Activated naive CD8-positive, alpha-beta T cell treated with anti-CD3 and anti-CD28 coated beads for 36 hours (primary cell): ENCODE results near the gene FAM83G. TPM values are rescaled to one million over a fixed set of nuclear protein-coding genes. Genes with fewer than 3 reads are reported as not detected.

Source experiments
- DNase-seq: peaks from one replicate; pipeline ENCODE4 v3.0.0; 2021
- H3K27ac Mint-ChIP-seq: one replicate; pipeline ENCODE4 v1.8.0; 2022; ENCODE audit warnings: mild to moderate bottlenecking, moderate library complexity, mixed read lengths
- H3K27me3 Mint-ChIP-seq: one replicate; pipeline ENCODE4 v1.8.0; 2022; ENCODE audit warnings: mild to moderate bottlenecking, mixed read lengths
- H3K36me3 Mint-ChIP-seq: one replicate; pipeline ENCODE4 v1.8.0; 2021; ENCODE audit warnings: mild to moderate bottlenecking, mixed read lengths
- H3K4me1 Mint-ChIP-seq: one replicate; pipeline ENCODE4 v1.8.0; 2021; ENCODE audit warnings: mixed read lengths
- H3K4me3 Mint-ChIP-seq: one replicate; pipeline ENCODE4 v1.8.0; 2022; ENCODE audit warnings: mild to moderate bottlenecking, moderate library complexity, mixed read lengths
- H3K9me3 Mint-ChIP-seq: one replicate; pipeline ENCODE4 v1.8.0; 2022; ENCODE audit warnings: mixed read lengths
- total RNA-seq, 2 experiments: library from RNA; stranded (reverse); gene quantifications; one replicate each; pipeline ENCODE4 v1.2.3, GENCODE V29; 2021

Gene FAM83G
- total RNA-seq, 2 experiments from 2014 or later: 10.3 to 10.4 TPM

GRCh38 chr17:19017401-19017800 lies 12.8 kb upstream of the FAM83G start:
- no peaks in the 10 kb centered on the region for H3K9me3 Mint-ChIP-seq
- H3K27me3 Mint-ChIP-seq: no peaks in the 10 kb centered on the region
- no peak overlapping the region for H3K27ac Mint-ChIP-seq
- no peak overlapping the region for H3K4me3 Mint-ChIP-seq
- peaks cover 8% of the 10 kb centered on the region for H3K4me1 Mint-ChIP-seq
- DNase-seq: no peak
- peaks cover 3% of the 10 kb centered on the region for H3K36me3 Mint-ChIP-seq

DNA sequence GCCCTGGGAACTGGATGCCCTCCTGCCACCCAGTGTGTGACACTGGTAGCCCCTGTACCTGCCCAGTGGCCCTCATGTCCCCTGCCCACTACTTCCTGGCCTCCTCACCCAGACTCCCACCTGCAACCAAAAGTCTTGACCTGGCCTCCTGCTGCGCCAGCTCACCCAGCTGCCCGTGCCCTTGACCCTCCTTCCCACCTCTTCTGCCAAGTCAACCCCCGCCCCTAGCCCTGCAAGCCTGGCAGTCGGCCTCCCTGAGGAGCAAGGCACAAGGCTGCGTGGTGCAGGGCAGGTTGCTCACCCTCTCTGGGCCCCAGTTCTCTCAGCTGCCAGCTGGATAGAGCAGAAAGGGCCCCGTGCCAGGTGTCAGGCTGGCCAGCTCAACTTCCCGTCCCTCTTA lies 12.3 kb upstream of the FAM83G start:
- H3K9me3 Mint-ChIP-seq: no peaks in the 10 kb centered on the region
- peaks cover 3% of the 10 kb centered on the region for H3K36me3 Mint-ChIP-seq
- DNase-seq: no peak
- peaks cover 8% of the 10 kb centered on the region for H3K4me1 Mint-ChIP-seq
- H3K27ac Mint-ChIP-seq: no peak overlapping the region
- no peaks in the 10 kb centered on the region for H3K27me3 Mint-ChIP-seq
- H3K4me3 Mint-ChIP-seq: no peak overlapping the region

GRCh38 chr17:19016297-19016696 lies 11.7 kb upstream of the FAM83G start:
- DNase-seq: no peak
- Mint-ChIP-seq H3K27me3 (no peaks in the 10 kb centered on the region), H3K27ac (no peak overlapping the region), H3K9me3 (no peaks in the 10 kb centered on the region), H3K4me3 (no peak overlapping the region), H3K4me1 (peaks cover 8% of the 10 kb centered on the region), H3K36me3 (peaks cover 2% of the 10 kb centered on the region)

- Mint-ChIP-seq H3K4me1 (peaks cover 8% of the 10 kb centered on the region), H3K27me3 (no peaks in the 10 kb centered on the region), H3K36me3 (no peaks in the 10 kb centered on the region), H3K4me3 (no peak overlapping the region), H3K27ac (no peak overlapping the region), H3K9me3 (no peaks in the 10 kb centered on the region)
- no peak for DNase-seq
Measured at GRCh38 chr17:19015428-19015827, 10.9 kb upstream of the FAM83G start.

DNA sequence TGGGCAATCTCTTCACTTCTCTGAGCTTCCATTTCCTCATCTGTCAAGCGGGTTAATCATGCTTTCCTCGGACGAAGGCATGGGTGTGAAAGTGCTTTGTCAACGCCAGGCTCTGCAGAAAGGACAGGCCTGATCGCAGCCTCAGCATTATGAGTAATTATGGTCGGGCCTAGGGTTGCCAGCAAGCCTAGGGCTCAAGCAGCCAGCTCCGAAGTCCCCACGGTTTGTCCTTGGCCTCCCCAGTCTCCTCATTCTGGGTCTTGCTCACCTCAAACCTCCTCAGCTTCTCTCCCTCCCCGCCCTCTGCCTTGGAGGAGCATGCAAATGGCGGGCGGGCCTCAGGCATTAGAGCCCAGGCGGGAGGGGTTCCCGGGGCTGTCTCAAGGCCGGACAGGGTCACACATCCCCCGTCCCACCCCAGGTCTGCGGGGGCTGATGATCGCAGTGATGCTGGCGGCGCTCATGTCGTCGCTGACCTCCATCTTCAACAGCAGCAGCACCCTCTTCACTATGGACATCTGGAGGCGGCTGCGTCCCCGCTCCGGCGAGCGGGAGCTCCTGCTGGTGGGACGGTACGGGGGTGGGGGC lies 10.2 kb upstream of the FAM83G start:
- no peaks in the 10 kb centered on the region for H3K9me3 Mint-ChIP-seq
- no peak overlapping the region for H3K4me3 Mint-ChIP-seq
- peaks cover 8% of the 10 kb centered on the region for H3K4me1 Mint-ChIP-seq
- no peak for DNase-seq
- no peaks in the 10 kb centered on the region for H3K27me3 Mint-ChIP-seq
- no peaks in the 10 kb centered on the region for H3K36me3 Mint-ChIP-seq
- H3K27ac Mint-ChIP-seq: no peak overlapping the region

GRCh38 chr17:19013806-19014627 lies 9.5 kb upstream of the FAM83G start:
- Mint-ChIP-seq H3K27ac (no peak overlapping the region), H3K36me3 (no peaks in the 10 kb centered on the region), H3K9me3 (no peaks in the 10 kb centered on the region), H3K4me1 (peaks cover 8% of the 10 kb centered on the region), H3K4me3 (no peak overlapping the region), H3K27me3 (no peaks in the 10 kb centered on the region)
- DNase-seq: no peak

GRCh38 chr17:19013226-19013625 lies 8.7 kb upstream of the FAM83G start:
- H3K27me3 Mint-ChIP-seq: no peaks in the 10 kb centered on the region
- H3K36me3 Mint-ChIP-seq: no peaks in the 10 kb centered on the region

GRCh38 chr17:19012171-19013080 lies 7.9 kb upstream of the FAM83G start:
- Mint-ChIP-seq H3K4me3 (no peak overlapping the region), H3K36me3 (no peaks in the 10 kb centered on the region), H3K9me3 (no peaks in the 10 kb centered on the region), H3K27me3 (no peaks in the 10 kb centered on the region), H3K4me1 (peaks cover 14% of the 10 kb centered on the region), H3K27ac (no peak overlapping the region)
- no peak for DNase-seq

More at GRCh38 chr17:19013226-19013625, 8.7 kb upstream of the FAM83G start:
- H3K9me3 Mint-ChIP-seq: no peaks in the 10 kb centered on the region
- H3K4me3 Mint-ChIP-seq: no peak overlapping the region
- peaks cover 8% of the 10 kb centered on the region for H3K4me1 Mint-ChIP-seq
- H3K27ac Mint-ChIP-seq: no peak overlapping the region
- no peak for DNase-seq

DNA sequence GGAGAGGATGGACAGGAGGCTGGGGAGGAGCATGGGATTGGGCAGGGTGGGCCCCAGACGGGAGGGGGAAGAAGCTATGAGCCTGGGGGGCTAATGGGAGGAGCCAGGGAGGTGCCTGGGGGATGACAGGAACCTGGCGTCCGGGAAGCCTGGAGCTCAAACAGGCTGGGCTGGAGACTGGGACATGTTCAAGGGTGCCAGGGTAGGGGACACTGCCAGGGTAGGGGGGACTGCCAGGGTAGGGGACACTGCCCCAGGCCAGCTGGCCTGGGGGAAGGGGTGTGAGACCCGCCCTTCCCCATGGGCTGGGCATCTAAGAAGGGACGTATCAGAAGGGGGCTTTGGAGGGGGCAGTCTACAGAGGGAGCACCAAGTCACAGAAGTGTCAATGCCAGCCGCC lies 7.0 kb upstream of the FAM83G start:
- Mint-ChIP-seq H3K4me1 (peaks cover 10% of the 10 kb centered on the region), H3K36me3 (no peaks in the 10 kb centered on the region), H3K27ac (no peak overlapping the region), H3K9me3 (no peaks in the 10 kb centered on the region), H3K4me3 (no peak overlapping the region), H3K27me3 (no peaks in the 10 kb centered on the region)
- DNase-seq: no peak

DNA sequence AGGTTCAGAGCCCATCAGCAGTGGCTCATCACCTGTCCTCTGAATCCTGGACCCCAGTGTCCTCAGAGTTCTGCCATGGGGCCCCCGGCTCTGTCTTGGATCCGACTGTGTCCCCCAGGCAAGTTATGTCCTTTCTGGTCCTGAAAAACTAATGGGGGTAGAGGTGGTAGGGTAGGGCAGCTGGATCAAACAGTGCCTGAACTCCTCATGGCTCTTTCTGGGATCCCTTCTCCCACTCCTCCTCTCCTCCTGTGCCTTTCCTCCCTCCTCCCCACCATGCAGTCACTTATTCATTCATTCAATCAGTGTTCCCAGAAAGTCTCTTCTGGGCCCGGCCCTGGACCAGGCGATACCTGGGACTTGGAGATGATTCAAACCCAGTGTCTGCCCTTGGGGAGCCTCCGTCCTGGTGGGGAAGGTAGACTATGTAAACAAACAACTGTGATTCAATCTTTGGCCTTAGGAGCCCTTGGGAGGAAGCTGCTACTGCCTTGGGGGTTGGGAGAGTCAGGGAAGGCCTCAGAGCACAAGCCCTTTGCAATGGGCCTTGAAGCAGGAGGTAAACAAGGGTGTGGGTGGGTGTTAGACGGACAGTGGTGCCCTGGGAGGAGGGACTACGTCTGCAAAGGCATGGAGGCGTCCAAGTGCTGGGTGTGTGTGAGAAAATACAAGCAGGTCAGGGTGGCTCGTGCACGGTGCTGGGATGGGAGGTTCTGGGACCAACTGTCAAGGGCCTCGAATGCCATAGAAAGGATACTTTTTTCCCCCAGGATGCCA lies 6.4 kb upstream of the FAM83G start:
- H3K4me3 Mint-ChIP-seq: no peak overlapping the region
- H3K27ac Mint-ChIP-seq: no peak overlapping the region
- H3K36me3 Mint-ChIP-seq: no peaks in the 10 kb centered on the region
- H3K9me3 Mint-ChIP-seq: peaks cover 1% of the 10 kb centered on the region
- DNase-seq: no peak
- H3K27me3 Mint-ChIP-seq: no peaks in the 10 kb centered on the region
- peaks cover 10% of the 10 kb centered on the region for H3K4me1 Mint-ChIP-seq

DNA sequence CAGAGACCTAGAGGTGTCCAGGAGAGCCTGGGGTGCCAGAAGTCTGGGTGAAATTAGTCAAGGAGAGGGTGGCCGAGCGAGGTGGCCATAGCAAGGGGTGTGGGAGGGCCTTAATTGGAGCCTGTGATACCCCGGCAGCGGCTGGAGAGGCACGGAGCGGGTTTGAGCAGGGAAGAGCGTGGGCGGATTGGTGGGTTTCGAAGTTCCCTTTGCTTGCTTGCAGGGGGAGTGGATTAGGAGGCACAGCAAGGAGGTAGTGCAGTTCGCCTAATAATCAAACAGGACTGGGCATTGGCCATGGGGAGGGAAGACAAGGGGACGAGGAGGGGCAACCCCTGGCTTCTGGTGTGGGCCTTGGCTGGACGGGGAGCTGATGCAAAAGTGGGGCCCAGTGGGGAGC lies 5.4 kb upstream of the FAM83G start:
- Mint-ChIP-seq H3K36me3 (no peaks in the 10 kb centered on the region), H3K27me3 (no peaks in the 10 kb centered on the region), H3K4me3 (no peak overlapping the region), H3K27ac (no peak overlapping the region), H3K4me1 (peaks cover 6% of the 10 kb centered on the region), H3K9me3 (peaks cover 1% of the 10 kb centered on the region)
- no peak for DNase-seq

- Mint-ChIP-seq H3K27ac (no peak overlapping the region), H3K4me1 (peaks cover 28% of the 10 kb centered on the region), H3K9me3 (peaks cover 1% of the 10 kb centered on the region), H3K27me3 (no peaks in the 10 kb centered on the region), H3K4me3 (no peak overlapping the region), H3K36me3 (peaks cover 9% of the 10 kb centered on the region)
- DNase-seq: no peak
Measured at GRCh38 chr17:19006698-19007097, 2.1 kb upstream of the FAM83G start.

- Mint-ChIP-seq H3K4me1 (peaks cover 31% of the 10 kb centered on the region), H3K27ac (no peak overlapping the region), H3K36me3 (peaks cover 9% of the 10 kb centered on the region)
Measured at GRCh38 chr17:19005789-19006430, 1.3 kb upstream of the FAM83G start.

DNA sequence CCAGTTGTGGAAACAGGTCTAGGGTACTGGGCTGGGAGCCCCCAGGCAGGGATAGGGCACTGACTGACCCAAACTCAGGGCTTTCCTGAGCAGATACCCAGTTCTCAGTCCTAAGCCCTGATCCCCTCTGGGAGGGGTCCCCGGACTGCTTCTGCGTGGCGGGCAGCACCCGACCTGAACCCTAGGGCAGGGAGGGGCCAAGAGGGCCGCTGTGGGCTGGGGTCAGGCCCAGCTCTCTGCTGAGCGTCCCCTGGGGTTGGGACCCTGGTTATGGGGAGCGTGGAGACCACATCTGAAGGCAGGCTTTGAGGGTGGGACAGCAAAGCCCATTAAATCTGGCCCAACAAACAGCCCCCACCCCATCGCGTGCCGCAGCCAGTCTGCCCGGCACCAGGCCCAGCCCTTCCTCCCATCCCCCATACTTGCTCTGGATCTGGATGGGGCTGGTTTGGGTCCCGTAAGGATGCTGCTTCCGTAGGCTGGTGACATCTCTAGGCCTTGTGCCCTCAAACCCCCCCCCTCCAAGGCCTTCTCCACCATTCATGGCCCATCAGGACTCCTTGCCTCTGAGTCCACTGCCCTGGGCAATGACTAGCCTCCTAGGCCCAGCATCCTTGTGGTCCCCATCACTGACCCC lies 691 bp upstream of the FAM83G start:
- H3K36me3 Mint-ChIP-seq: peaks cover 11% of the 10 kb centered on the region
- DNase-seq: no peak

More at GRCh38 chr17:19005789-19006430, 1.3 kb upstream of the FAM83G start:
- H3K27me3 Mint-ChIP-seq: no peaks in the 10 kb centered on the region
- peaks cover 1% of the 10 kb centered on the region for H3K9me3 Mint-ChIP-seq
- DNase-seq: no peak
- H3K4me3 Mint-ChIP-seq: no peak overlapping the region

More for the DNA sequence above, 691 bp upstream of the FAM83G start:
- Mint-ChIP-seq H3K27me3 (no peaks in the 10 kb centered on the region), H3K4me1 (peaks cover 31% of the 10 kb centered on the region), H3K27ac (peak overlapping the region; percentile 76), H3K9me3 (peaks cover 1% of the 10 kb centered on the region), H3K4me3 (peak overlapping the region; percentile 69)
